Nephron (organoid): Measurements from ENCODE around the gene TMC6.

Source experiments
- H3K27ac Mint-ChIP-seq, 3 experiments: 2 replicates each; pipeline ENCODE4 v1.8.0; 2020; ENCODE audit warnings: mixed read lengths in 3 of 3, mild to moderate bottlenecking in 2 of 3, moderate library complexity in 1 of 3
- H3K27me3 Mint-ChIP-seq: 2 replicates; pipeline ENCODE4 v1.8.0; 2021; ENCODE audit warnings: low read depth, mild to moderate bottlenecking, moderate library complexity, mixed read lengths
- H3K36me3 Mint-ChIP-seq: 2 replicates; pipeline ENCODE4 v1.8.0; 2020; ENCODE audit warnings: low read depth, mixed read lengths
- H3K4me1 Mint-ChIP-seq: 2 replicates; pipeline ENCODE4 v1.8.0; 2020; ENCODE audit warnings: mixed read lengths
- H3K4me3 Mint-ChIP-seq, 3 experiments: 2 replicates each; pipeline ENCODE4 v1.8.0; 2020; ENCODE audit warnings: mild to moderate bottlenecking in 3 of 3, mixed read lengths in 3 of 3, moderate library complexity in 2 of 3
- H3K9me3 Mint-ChIP-seq: 2 replicates; pipeline ENCODE4 v1.8.0; 2020; ENCODE audit warnings: mixed read lengths
- CTCF ChIP-seq, 3 experiments: fragments of 200-600 bp; sonication (generic); IDR thresholded peaks; one replicate each; pipeline ENCODE4 v1.5.0; 2021; ENCODE audit warnings: antibody characterized with exemption in 3 of 3; ENCODE audit not compliant: unreplicated experiment in 3 of 3

Gene TMC6

GRCh38 chr17:78168242-78168902 is 39.8 kb upstream of the TMC6 start, which contains the start of gene SYNGR2:
TSS of gene SYNGR2 (plus strand) at chr17:78168581. CDS start at chr17:78168617, 36 bp downstream.
- Mint-ChIP-seq H3K27ac (no peak within 1 kb of the TSS), H3K27me3 (peaks cover 10% of the 10 kb centered on the region), H3K9me3 (no peaks in the 10 kb centered on the region), H3K36me3 (no peaks in the 10 kb centered on the region), H3K4me3 (peak within 1 kb of the TSS; percentile 79 to 82 (median 81)), H3K4me1 (peaks cover 16% of the 10 kb centered on the region)
- TF ChIP-seq CTCF (IDR thresholded peaks at IDR 0.05; ENCODE audit: unreplicated experiment in 3 of 3): no peak

- Mint-ChIP-seq H3K4me3 (peak overlapping the region in 1 of 3 experiments; percentile 15), H3K27me3 (peaks cover 4% of the 10 kb centered on the region), H3K4me1 (no peaks in the 10 kb centered on the region), H3K27ac (no peak overlapping the region), H3K36me3 (no peaks in the 10 kb centered on the region), H3K9me3 (no peaks in the 10 kb centered on the region)
- TF ChIP-seq CTCF (IDR thresholded peaks at IDR 0.05; ENCODE audit: unreplicated experiment in 3 of 3): no peak
Observed at GRCh38 chr17:78166416-78166815, 37.9 kb upstream of the TMC6 start.

- H3K27me3 Mint-ChIP-seq: peaks cover 5% of the 10 kb centered on the region
- no peaks in the 10 kb centered on the region for H3K36me3 Mint-ChIP-seq
- no peak for TF ChIP-seq CTCF (IDR thresholded peaks at IDR 0.05; ENCODE audit: unreplicated experiment in 3 of 3)
- no peaks in the 10 kb centered on the region for H3K9me3 Mint-ChIP-seq
- H3K27ac Mint-ChIP-seq: no peak overlapping the region
- H3K4me1 Mint-ChIP-seq: no peaks in the 10 kb centered on the region
- H3K4me3 Mint-ChIP-seq: no peak overlapping the region
Observed at GRCh38 chr17:78164748-78165607, 36.4 kb upstream of the TMC6 start.

- H3K27me3 Mint-ChIP-seq: peaks cover 5% of the 10 kb centered on the region
- no peaks in the 10 kb centered on the region for H3K4me1 Mint-ChIP-seq
- H3K4me3 Mint-ChIP-seq: peak overlapping the region in 2 of 3 experiments; percentile 11 to 26
- H3K36me3 Mint-ChIP-seq: no peaks in the 10 kb centered on the region
- no peak for TF ChIP-seq CTCF (IDR thresholded peaks at IDR 0.05; ENCODE audit: unreplicated experiment in 3 of 3)
- no peaks in the 10 kb centered on the region for H3K9me3 Mint-ChIP-seq
- no peak overlapping the region for H3K27ac Mint-ChIP-seq
Observed at GRCh38 chr17:78163881-78164747, 35.6 kb upstream of the TMC6 start.

GRCh38 chr17:78159575-78160158 is 31.1 kb upstream of the TMC6 start:
- H3K27ac Mint-ChIP-seq: peak overlapping the region in 1 of 3 experiments; percentile 20
- peaks cover 5% of the 10 kb centered on the region for H3K27me3 Mint-ChIP-seq
- no peaks in the 10 kb centered on the region for H3K4me1 Mint-ChIP-seq
- H3K4me3 Mint-ChIP-seq: no peak overlapping the region
- no peaks in the 10 kb centered on the region for H3K9me3 Mint-ChIP-seq
- no peak for TF ChIP-seq CTCF (IDR thresholded peaks at IDR 0.05; ENCODE audit: unreplicated experiment in 3 of 3)
- no peaks in the 10 kb centered on the region for H3K36me3 Mint-ChIP-seq
